ENCODE measurements around the gene USP6. TPM values are rescaled to one million over a fixed set of nuclear protein-coding genes. Genes with fewer than 3 reads are reported as not detected.
"Not testable (repeated sequence)": the region's sequence is repeated elsewhere in the genome, so short reads cannot be mapped to it uniquely, and the experiment has no call there.

The USP6 gene
- total RNA-seq, 1 experiment from 2014 or later: 0.10 TPM

DNA sequence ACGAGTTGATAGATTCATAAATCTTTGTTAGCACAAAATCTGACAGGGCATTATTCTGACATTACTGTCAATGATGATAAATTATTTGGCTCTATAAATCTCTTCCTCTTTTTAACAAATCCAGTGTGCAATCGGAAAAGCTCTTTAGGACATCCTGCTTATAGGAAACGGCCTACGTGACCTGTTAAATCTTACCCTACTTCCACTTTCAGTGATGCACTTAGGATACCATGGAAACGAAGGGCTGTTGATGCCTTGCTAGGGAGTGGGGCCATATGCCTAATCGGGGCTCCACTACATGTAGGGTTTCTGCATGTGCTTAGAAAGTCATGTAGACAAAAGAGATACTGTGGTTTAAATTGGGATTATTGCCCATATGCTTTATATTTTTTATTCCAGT, 48.6 kb downstream of the USP6 start:
- Histone ChIP-seq H3K9me3 (ENCODE audit: control insufficient read depth in 1 of 2, insufficient read depth in 1 of 2, low read depth in 1 of 2, low read length in 2 of 2) (no peaks in the 10 kb centered on the region), H3K27me3 (ENCODE audit: insufficient read depth, low read length) (no peaks in the 10 kb centered on the region), H4K20me1 (ENCODE audit: insufficient read depth) (no peaks in the 10 kb centered on the region), H3K79me2 (ENCODE audit: insufficient read depth, low read length) (no peaks in the 10 kb centered on the region), H3K27ac (ENCODE audit: low read depth, low read length) (no peak overlapping the region), H3K4me1 (ENCODE audit: control insufficient read depth in 1 of 2, insufficient read depth in 2 of 2, low read length in 2 of 2) (no peaks in the 10 kb centered on the region), H3K36me3 (ENCODE audit: control insufficient read depth in 1 of 2, insufficient read depth in 2 of 2, low read length in 2 of 2) (no peaks in the 10 kb centered on the region), H3K4me3 (replicated peaks in 1 of 2; ENCODE audit: low read depth in 1 of 2, low read length in 2 of 2) (no peak overlapping the region), H3K9me2 (ENCODE audit: insufficient read depth) (no peaks in the 10 kb centered on the region), H3K9ac (ENCODE audit: low read length) (no peak overlapping the region), H3K4me2 (ENCODE audit: low read length) (no peak overlapping the region), H2AFZ (ENCODE audit: low read depth, low read length, poor library complexity, severe bottlenecking) (no peak overlapping the region)
- POLR2A ChIA-PET: no interaction called here
- no TSS peak for BruUV-seq (replicated peaks)
- RAD21 ChIA-PET (ENCODE audit: low non-redundant PET in 1 of 2, low total read pairs in 2 of 2, uncharacterized antibody in 2 of 2, unreplicated experiment in 2 of 2): no interaction called here
- no peak for ATAC-seq
- intact Hi-C loops (cut with micrococcal nuclease): no loop called here
- no peak for TF ChIP-seq JUND (IDR thresholded peaks at IDR 0.05)
- TF ChIP-seq RAD21 (IDR thresholded peaks at IDR 0.05; ENCODE audit: low read depth): no peak
- no peak for TF ChIP-seq FOSL1 (IDR thresholded peaks at IDR 0.05; ENCODE audit: low read depth)
- TF ChIP-seq, protein P1, sequence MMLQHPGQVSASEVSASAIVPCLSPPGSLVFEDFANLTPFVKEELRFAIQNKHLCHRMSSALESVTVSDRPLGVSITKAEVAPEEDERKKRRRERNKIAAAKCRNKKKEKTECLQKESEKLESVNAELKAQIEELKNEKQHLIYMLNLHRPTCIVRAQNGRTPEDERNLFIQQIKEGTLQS (IDR thresholded peaks at IDR 0.05): no peak
- TF ChIP-seq EGR1 (IDR thresholded peaks at IDR 0.05; ENCODE audit: low read depth): no peak
- TF ChIP-seq TCF7L2 (IDR thresholded peaks at IDR 0.05; ENCODE audit: borderline replicate concordance, extremely low read depth, insufficient read depth, insufficient read length): no peak
- TF ChIP-seq, protein P2, sequence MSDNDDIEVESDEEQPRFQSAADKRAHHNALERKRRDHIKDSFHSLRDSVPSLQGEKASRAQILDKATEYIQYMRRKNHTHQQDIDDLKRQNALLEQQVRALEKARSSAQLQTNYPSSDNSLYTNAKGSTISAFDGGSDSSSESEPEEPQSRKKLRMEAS (IDR thresholded peaks at IDR 0.05): no peak
- no peak for TF ChIP-seq ELF1 (IDR thresholded peaks at IDR 0.05; ENCODE audit: borderline replicate concordance, low read depth)
- no peak for TF ChIP-seq REST (IDR thresholded peaks at IDR 0.05; ENCODE audit: low read depth)
- no peak for TF ChIP-seq EZH2 (IDR thresholded peaks at IDR 0.05)
- TF ChIP-seq EZH2phosphoT487 (IDR thresholded peaks at IDR 0.05; ENCODE audit: borderline replicate concordance): no peak
- no peak for TF ChIP-seq SP1 (IDR thresholded peaks at IDR 0.05; ENCODE audit: low read depth)
- TF ChIP-seq YY1 (IDR thresholded peaks at IDR 0.05; ENCODE audit: extremely low read depth, insufficient replicate concordance, low read depth, low read length): no peak
- no peak for TF ChIP-seq ZNF274 (IDR thresholded peaks at IDR 0.05; ENCODE audit: low read depth, low read length)
- TF ChIP-seq ZFX (IDR thresholded peaks at IDR 0.05): no peak
- TF ChIP-seq CBX3 (IDR thresholded peaks at IDR 0.05; ENCODE audit: low read depth): no peak
- TF ChIP-seq CEBPB (IDR thresholded peaks at IDR 0.05; ENCODE audit: low read depth): no peak
- CTCF ChIA-PET: no interaction called here
- no peak for DNase-seq (ENCODE audit: low read depth, low spot score)

GRCh38 chr17:5165791-5166564, 50.1 kb downstream of the USP6 start:
- ATAC-seq; intact Hi-C loops (cut with micrococcal nuclease); H3K4me3 ChIP-seq (replicated peaks in 1 of 2; ENCODE audit: low read depth in 1 of 2, low read length in 2 of 2); H2AFZ ChIP-seq (ENCODE audit: low read depth, low read length, poor library complexity, severe bottlenecking); BruUV-seq (replicated peaks); H3K27ac ChIP-seq (ENCODE audit: low read depth, low read length); H3K9ac ChIP-seq (ENCODE audit: low read length); H3K36me3 ChIP-seq (ENCODE audit: control insufficient read depth in 1 of 2, insufficient read depth in 2 of 2, low read length in 2 of 2); RAD21 ChIA-PET (ENCODE audit: low non-redundant PET in 1 of 2, low total read pairs in 2 of 2, uncharacterized antibody in 2 of 2, unreplicated experiment in 2 of 2); H3K4me1 ChIP-seq (ENCODE audit: control insufficient read depth in 1 of 2, insufficient read depth in 2 of 2, low read length in 2 of 2); H3K9me2 ChIP-seq (ENCODE audit: insufficient read depth); H3K9me3 ChIP-seq (ENCODE audit: control insufficient read depth in 1 of 2, insufficient read depth in 1 of 2, low read depth in 1 of 2, low read length in 2 of 2); POLR2A ChIA-PET; DNase-seq (ENCODE audit: low read depth, low spot score); H3K4me2 ChIP-seq (ENCODE audit: low read length); H3K79me2 ChIP-seq (ENCODE audit: insufficient read depth, low read length); CTCF ChIA-PET; H3K27me3 ChIP-seq (ENCODE audit: insufficient read depth, low read length); H4K20me1 ChIP-seq (ENCODE audit: insufficient read depth): not testable (repeated sequence)
